ENCODE results near the gene ATAD1. TPM values are rescaled to one million over a fixed set of nuclear protein-coding genes. Genes with fewer than 3 reads are reported as not detected.
"Not testable (repeated sequence)": the region's sequence is repeated elsewhere in the genome, so short reads cannot be mapped to it uniquely, and the experiment has no call there.

Gene ATAD1
- total RNA-seq, 2 donors from 2014 or later, result 31.2 to 45.9 TPM

DNA sequence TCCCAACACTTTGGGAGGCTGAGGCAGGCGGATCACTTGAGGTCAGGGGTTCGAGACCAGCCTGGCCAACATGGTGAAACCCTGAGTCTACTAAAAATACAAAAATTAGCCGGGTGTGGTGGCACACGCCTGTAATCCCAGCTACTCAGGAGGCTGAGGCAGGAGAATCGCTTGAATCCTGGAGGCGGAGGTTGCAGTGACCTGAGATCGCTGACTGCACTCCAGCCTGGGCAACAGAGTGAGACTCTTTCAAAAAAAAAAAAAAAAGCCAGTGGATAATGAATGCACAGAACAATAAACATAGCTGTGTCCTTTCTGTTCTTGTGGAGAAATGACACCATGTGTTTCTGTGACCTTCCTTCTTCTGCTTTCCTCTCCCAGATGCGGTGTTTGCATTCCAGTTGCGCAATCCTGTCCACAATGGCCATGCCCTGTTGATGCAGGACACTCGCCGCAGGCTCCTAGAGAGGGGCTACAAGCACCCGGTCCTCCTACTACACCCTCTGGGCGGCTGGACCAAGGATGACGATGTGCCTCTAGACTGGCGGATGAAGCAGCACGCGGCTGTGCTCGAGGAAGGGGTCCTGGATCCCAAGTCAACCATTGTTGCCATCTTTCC lies 74.9 kb downstream of the ATAD1 start:
- not testable (repeated sequence) for H3K36me3 Mint-ChIP-seq (ENCODE audit: low read depth); H3K27me3 Mint-ChIP-seq

DNA sequence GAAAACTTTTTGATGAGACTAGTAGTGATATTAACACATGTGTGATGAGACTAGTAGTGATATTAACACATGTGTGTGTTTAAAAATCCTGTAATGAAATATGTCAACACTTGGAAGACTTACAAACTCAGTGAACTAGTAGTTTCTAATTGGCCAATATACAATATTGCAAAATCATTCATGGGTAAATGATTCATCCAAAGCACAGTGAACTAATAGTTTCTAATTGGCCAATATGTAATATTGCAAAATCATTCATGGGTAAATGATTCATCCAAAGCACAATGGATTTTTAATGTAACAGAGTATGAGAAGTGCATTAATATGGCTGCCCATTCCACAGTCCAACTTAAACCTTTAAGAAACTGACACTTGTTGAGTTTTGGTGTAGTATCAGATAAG lies 77.8 kb downstream of the ATAD1 start:
- ATAC-seq (replicated peaks), result no peak
- no peaks in the 10 kb centered on the region for H3K4me1 Mint-ChIP-seq

More for the DNA sequence above, 74.9 kb downstream of the ATAD1 start:
- not testable (repeated sequence) for H3K4me1 Mint-ChIP-seq; H3K27ac Mint-ChIP-seq; ATAC-seq (replicated peaks); H3K9me3 Mint-ChIP-seq; H3K4me3 Mint-ChIP-seq

GRCh38 chr10:87739703-87740102 lies 78.3 kb downstream of the ATAD1 start:
- Mint-ChIP-seq H3K36me3 (ENCODE audit: low read depth) (no peaks in the 10 kb centered on the region), H3K9me3 (no peaks in the 10 kb centered on the region), H3K27me3 (peaks cover 21% of the 10 kb centered on the region), H3K4me1 (no peaks in the 10 kb centered on the region), H3K27ac (no peak overlapping the region), H3K4me3 (no peak overlapping the region)
- no peak for ATAC-seq (replicated peaks)

More for the DNA sequence above, 77.8 kb downstream of the ATAD1 start:
- Mint-ChIP-seq H3K27me3 (peaks cover 17% of the 10 kb centered on the region), H3K4me3 (no peak overlapping the region), H3K27ac (no peak overlapping the region), H3K36me3 (ENCODE audit: low read depth) (no peaks in the 10 kb centered on the region), H3K9me3 (no peaks in the 10 kb centered on the region)

- not testable (repeated sequence) for H3K4me1 Mint-ChIP-seq; H3K9me3 Mint-ChIP-seq; H3K36me3 Mint-ChIP-seq (ENCODE audit: low read depth); ATAC-seq (replicated peaks); H3K27ac Mint-ChIP-seq; H3K4me3 Mint-ChIP-seq
- H3K27me3 Mint-ChIP-seq, result peaks cover 30% of the 10 kb centered on the region
These were observed 79.8 kb downstream of the ATAD1 start for GRCh38 chr10:87738253-87738652.

- H3K27me3 Mint-ChIP-seq, result peaks cover 30% of the 10 kb centered on the region
- no peaks in the 10 kb centered on the region for H3K9me3 Mint-ChIP-seq
- H3K27ac Mint-ChIP-seq, result no peak overlapping the region
- no peak for ATAC-seq (replicated peaks)
- H3K4me1 Mint-ChIP-seq, result no peaks in the 10 kb centered on the region
- no peaks in the 10 kb centered on the region for H3K36me3 Mint-ChIP-seq (ENCODE audit: low read depth)
- no peak overlapping the region for H3K4me3 Mint-ChIP-seq
These were observed 82.8 kb downstream of the ATAD1 start for GRCh38 chr10:87734987-87735827.

GRCh38 chr10:87733081-87733480 lies 84.9 kb downstream of the ATAD1 start:
- Mint-ChIP-seq H3K27ac (no peak overlapping the region), H3K9me3 (no peaks in the 10 kb centered on the region), H3K27me3 (peaks cover 22% of the 10 kb centered on the region), H3K36me3 (ENCODE audit: low read depth) (no peaks in the 10 kb centered on the region), H3K4me1 (no peaks in the 10 kb centered on the region), H3K4me3 (no peak overlapping the region)
- no peak for ATAC-seq (replicated peaks)

DNA sequence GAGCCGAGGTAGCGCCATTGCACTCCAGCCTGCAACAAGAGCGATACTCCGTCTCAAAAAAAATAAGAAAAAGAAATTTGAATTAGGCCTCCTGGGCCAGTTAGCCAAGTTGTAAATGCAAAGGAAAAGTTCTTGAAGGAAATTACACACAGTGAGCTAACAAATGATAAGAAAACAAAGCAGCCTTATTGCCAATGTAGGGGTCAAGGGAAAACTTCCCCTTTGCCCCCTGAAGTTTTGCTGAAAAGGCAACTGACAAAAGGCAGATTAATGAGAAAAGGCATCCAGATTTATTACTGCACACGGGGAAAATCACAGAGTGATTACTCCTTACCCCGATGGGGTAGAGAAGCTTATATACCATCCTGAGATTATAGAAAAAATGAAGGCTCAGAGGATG lies 88.1 kb downstream of the ATAD1 start:
- no peaks in the 10 kb centered on the region for H3K4me1 Mint-ChIP-seq
- H3K27ac Mint-ChIP-seq, result no peak overlapping the region
- ATAC-seq (replicated peaks), result no peak
- peaks cover 11% of the 10 kb centered on the region for H3K27me3 Mint-ChIP-seq
- H3K9me3 Mint-ChIP-seq, result no peaks in the 10 kb centered on the region
- no peaks in the 10 kb centered on the region for H3K36me3 Mint-ChIP-seq (ENCODE audit: low read depth)
- no peak overlapping the region for H3K4me3 Mint-ChIP-seq

GRCh38 chr10:87724789-87725188 lies 93.2 kb downstream of the ATAD1 start:
- Mint-ChIP-seq H3K9me3 (no peaks in the 10 kb centered on the region), H3K4me3 (no peak overlapping the region), H3K27ac (no peak overlapping the region), H3K4me1 (no peaks in the 10 kb centered on the region), H3K27me3 (peaks cover 18% of the 10 kb centered on the region), H3K36me3 (ENCODE audit: low read depth) (no peaks in the 10 kb centered on the region)
- no peak for ATAC-seq (replicated peaks)

GRCh38 chr10:87723500-87723899 lies 94.5 kb downstream of the ATAD1 start:
- Mint-ChIP-seq H3K27me3 (peaks cover 18% of the 10 kb centered on the region), H3K4me1 (no peaks in the 10 kb centered on the region), H3K36me3 (ENCODE audit: low read depth) (no peaks in the 10 kb centered on the region), H3K9me3 (no peaks in the 10 kb centered on the region), H3K27ac (no peak overlapping the region), H3K4me3 (no peak overlapping the region)
- ATAC-seq (replicated peaks), result no peak

DNA sequence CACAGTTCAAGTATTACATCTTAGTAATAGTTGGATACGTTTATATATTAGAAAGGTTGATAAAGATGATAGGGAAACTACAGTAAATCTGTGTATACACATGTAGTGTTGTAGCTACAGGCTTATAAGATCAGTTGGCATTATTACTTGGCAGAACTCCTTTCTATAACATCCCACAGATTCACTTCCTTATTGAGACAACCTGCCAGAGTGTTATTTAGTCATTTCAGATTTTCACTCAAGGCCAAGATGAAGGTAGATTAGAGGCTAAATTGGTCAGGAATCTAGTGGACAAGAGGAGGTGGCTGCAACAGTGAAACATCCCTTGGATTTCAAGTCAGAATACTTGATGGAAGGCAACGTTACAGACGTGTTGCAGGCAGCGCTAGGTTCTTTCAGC lies 95.3 kb downstream of the ATAD1 start:
- no peak overlapping the region for H3K4me3 Mint-ChIP-seq
- no peaks in the 10 kb centered on the region for H3K4me1 Mint-ChIP-seq
- no peak overlapping the region for H3K27ac Mint-ChIP-seq
- H3K9me3 Mint-ChIP-seq, result no peaks in the 10 kb centered on the region
- H3K27me3 Mint-ChIP-seq, result peaks cover 18% of the 10 kb centered on the region
- ATAC-seq (replicated peaks), result no peak
- no peaks in the 10 kb centered on the region for H3K36me3 Mint-ChIP-seq (ENCODE audit: low read depth)

- Mint-ChIP-seq H3K27me3 (peaks cover 18% of the 10 kb centered on the region), H3K4me3 (no peak overlapping the region), H3K27ac (no peak overlapping the region), H3K4me1 (no peaks in the 10 kb centered on the region), H3K9me3 (no peaks in the 10 kb centered on the region), H3K36me3 (ENCODE audit: low read depth) (no peaks in the 10 kb centered on the region)
- ATAC-seq (replicated peaks), result no peak
These were observed 96.2 kb downstream of the ATAD1 start for GRCh38 chr10:87721781-87722180.

- H3K36me3 Mint-ChIP-seq (ENCODE audit: low read depth), result no peaks in the 10 kb centered on the region
- H3K27ac Mint-ChIP-seq, result no peak overlapping the region
- peak; percentile 28 for ATAC-seq (replicated peaks)
- H3K4me3 Mint-ChIP-seq, result no peak overlapping the region
- no peaks in the 10 kb centered on the region for H3K4me1 Mint-ChIP-seq
- H3K27me3 Mint-ChIP-seq, result peaks cover 18% of the 10 kb centered on the region
- no peaks in the 10 kb centered on the region for H3K9me3 Mint-ChIP-seq
These were observed 97.4 kb downstream of the ATAD1 start for GRCh38 chr10:87720665-87721064.

DNA sequence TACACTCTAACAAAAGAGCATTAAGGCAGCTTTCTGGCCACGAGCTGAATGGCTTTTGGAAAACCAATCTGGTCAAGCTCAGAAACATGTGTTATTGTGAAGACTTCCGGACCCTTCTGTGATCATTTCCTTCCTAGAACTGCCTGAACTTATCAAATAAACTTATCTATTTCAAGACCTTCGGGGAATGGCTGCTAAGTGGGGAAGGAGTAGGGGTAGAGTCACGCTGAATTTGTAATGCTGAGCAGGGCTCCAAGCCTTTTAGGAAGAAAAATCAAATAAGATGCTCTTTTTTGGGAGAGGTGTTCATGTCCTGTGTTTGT lies 101.7 kb downstream of the ATAD1 start:
- H3K36me3 Mint-ChIP-seq (ENCODE audit: low read depth), result no peaks in the 10 kb centered on the region
- no peak overlapping the region for H3K4me3 Mint-ChIP-seq
- no peaks in the 10 kb centered on the region for H3K4me1 Mint-ChIP-seq
- H3K27ac Mint-ChIP-seq, result no peak overlapping the region
- no peak for ATAC-seq (replicated peaks)
- peaks cover 7% of the 10 kb centered on the region for H3K27me3 Mint-ChIP-seq
- H3K9me3 Mint-ChIP-seq, result no peaks in the 10 kb centered on the region

DNA sequence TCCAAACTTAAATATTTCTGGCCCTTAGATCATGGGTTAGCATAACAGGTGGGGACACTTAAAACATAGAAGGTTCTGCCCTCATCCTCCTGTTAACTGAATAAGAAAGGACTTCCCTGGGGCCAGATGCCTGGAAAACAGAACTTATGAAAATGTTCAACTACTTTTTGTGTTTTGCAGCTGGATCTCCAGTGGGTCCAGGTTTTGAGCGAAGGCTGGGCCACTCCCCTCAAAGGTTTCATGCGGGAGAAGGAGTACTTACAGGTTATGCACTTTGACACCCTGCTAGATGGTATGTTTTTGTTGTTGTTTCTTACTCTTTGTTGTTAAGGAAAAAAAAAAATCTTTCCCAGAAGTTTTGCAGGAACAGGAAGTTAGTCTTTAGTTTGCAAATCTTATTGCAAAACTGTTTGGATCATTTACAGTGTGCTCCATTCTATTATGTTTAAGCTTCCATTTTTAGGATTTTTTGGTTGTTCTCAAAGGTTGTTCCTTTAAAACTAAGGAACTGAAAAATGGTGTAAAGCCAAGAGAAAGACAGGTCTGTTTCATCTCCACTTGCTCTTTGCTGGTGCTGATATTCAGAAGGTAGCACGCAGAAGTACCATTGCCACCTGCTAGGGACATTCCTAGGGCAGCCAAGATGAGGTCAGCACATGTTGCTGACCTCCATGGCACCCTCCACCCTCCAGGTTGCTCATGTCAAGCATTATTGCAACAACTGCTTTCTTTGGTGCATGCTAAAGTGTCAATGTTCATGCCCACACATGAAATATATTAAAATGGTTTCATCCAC lies 102.3 kb downstream of the ATAD1 start:
- no peak for ATAC-seq (replicated peaks)
- Mint-ChIP-seq H3K4me1 (no peaks in the 10 kb centered on the region), H3K9me3 (no peaks in the 10 kb centered on the region)

DNA sequence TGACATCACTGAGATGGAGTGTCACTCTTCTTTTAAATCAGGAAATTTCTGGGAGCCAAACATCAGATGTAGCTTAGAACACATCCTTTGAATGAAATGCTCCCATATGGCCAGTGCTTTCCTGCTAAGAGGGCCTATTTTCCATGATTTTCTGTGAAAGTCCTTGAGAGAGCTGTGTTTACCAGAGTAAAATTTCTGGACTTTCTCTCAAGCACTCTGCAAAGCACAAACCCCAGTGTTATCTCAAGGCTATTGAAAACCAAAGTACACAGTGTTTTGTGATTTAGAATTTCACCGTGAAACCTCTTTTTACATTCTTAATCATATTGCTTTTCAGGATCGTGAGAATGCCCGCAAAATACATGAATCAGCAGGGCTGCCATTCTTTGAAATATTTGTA lies 104.3 kb downstream of the ATAD1 start:
- Mint-ChIP-seq H3K27me3 (peaks cover 8% of the 10 kb centered on the region), H3K4me3 (no peak overlapping the region), H3K9me3 (no peaks in the 10 kb centered on the region), H3K27ac (no peak overlapping the region), H3K36me3 (ENCODE audit: low read depth) (no peaks in the 10 kb centered on the region), H3K4me1 (no peaks in the 10 kb centered on the region)
- ATAC-seq (replicated peaks), result no peak

More for the DNA sequence above, 102.3 kb downstream of the ATAD1 start:
- Mint-ChIP-seq H3K27ac (no peak overlapping the region), H3K4me3 (no peak overlapping the region), H3K36me3 (ENCODE audit: low read depth) (no peaks in the 10 kb centered on the region), H3K27me3 (peaks cover 4% of the 10 kb centered on the region)
